Stimulated activated CD8-positive, alpha-beta memory T cell treated with anti-CD3 and anti-CD28 coated beads, Interleukin-12 subunit alpha, Interleukin-12 subunit beta, amount 100 ng/mL, for 24 hours (primary cell): ENCODE measurements around the gene SRGAP1.

Experiments used
- DNase-seq: peaks from one replicate; pipeline ENCODE4 v3.0.0-alpha.2; 2020; ENCODE audit errors: extremely low read depth

Gene SRGAP1

GRCh38 chr12:63937378-63938316, 93.1 kb downstream of the SRGAP1 start:
- no peak for DNase-seq

- DNase-seq, result no peak
These were observed 96.0 kb downstream of the SRGAP1 start for GRCh38 chr12:63940310-63941005.

GRCh38 chr12:63941166-63941800, 96.8 kb downstream of the SRGAP1 start:
- no peak for DNase-seq

- DNase-seq, result no peak
These were observed 97.4 kb downstream of the SRGAP1 start for GRCh38 chr12:63941879-63942278.

GRCh38 chr12:63942464-63943241, 98.2 kb downstream of the SRGAP1 start:
- DNase-seq, result no peak

- DNase-seq, result no peak
These were observed 99.6 kb downstream of the SRGAP1 start for GRCh38 chr12:63944034-63944579.

GRCh38 chr12:63944586-63945228, 100.2 kb downstream of the SRGAP1 start:
- no peak for DNase-seq

GRCh38 chr12:63945777-63946176, 101.3 kb downstream of the SRGAP1 start:
- DNase-seq, result no peak

GRCh38 chr12:63948211-63948610, 103.7 kb downstream of the SRGAP1 start:
- DNase-seq, result no peak

- DNase-seq, result no peak
These were observed 105.4 kb downstream of the SRGAP1 start for GRCh38 chr12:63949902-63950301.

GRCh38 chr12:63952995-63953394, 108.5 kb downstream of the SRGAP1 start:
- no peak for DNase-seq

GRCh38 chr12:63955831-63956666, 111.5 kb downstream of the SRGAP1 start:
- no peak for DNase-seq

GRCh38 chr12:63957496-63957895, 113.0 kb downstream of the SRGAP1 start:
- DNase-seq, result no peak

- no peak for DNase-seq
These were observed 114.5 kb downstream of the SRGAP1 start for GRCh38 chr12:63958876-63959580.

- DNase-seq, result no peak
These were observed 116.5 kb downstream of the SRGAP1 start for GRCh38 chr12:63961048-63961447.

- DNase-seq, result no peak
These were observed 117.0 kb downstream of the SRGAP1 start for GRCh38 chr12:63961543-63961942.

GRCh38 chr12:63963868-63964267, 119.4 kb downstream of the SRGAP1 start:
- DNase-seq, result no peak

GRCh38 chr12:63964301-63964700, 119.8 kb downstream of the SRGAP1 start:
- DNase-seq, result no peak

- DNase-seq, result no peak
These were observed 121.6 kb downstream of the SRGAP1 start for GRCh38 chr12:63965936-63966605.
